ENCODE data around the gene ARL13B. TPM values are rescaled to one million over a fixed set of nuclear protein-coding genes. Genes with fewer than 3 reads are reported as not detected.

The ARL13B gene
- total and polyA plus RNA-seq, 10 of the 15 experiments (the other 5 are each of a cell fraction or from before 2014, with no cell fraction given): 3.0 to 10.4 (median 7.9) TPM

- no peak overlapping the region for H3K27ac ChIP-seq (ENCODE audit: control insufficient read depth, insufficient read depth)
- H3K27me3 ChIP-seq (replicated peaks in 1 of 2; ENCODE audit: control insufficient read depth in 2 of 2, insufficient read depth in 2 of 2, low read length in 1 of 2): no peaks in the 10 kb centered on the region
- H3K9ac ChIP-seq (ENCODE audit: control insufficient read depth, insufficient read depth, low read length): no peak overlapping the region
- H3K4me2 ChIP-seq (ENCODE audit: control insufficient read depth, insufficient read depth): no peak overlapping the region
- CTCF ChIA-PET: interaction anchor here (1.1 to 2.0 kb wide), 2 partner anchors 10 to 11 kb away, joined by 3 to 9 read pairs; no protein-coding TSS in a partner anchor
- H3K36me3 ChIP-seq (ENCODE audit: control insufficient read depth in 2 of 2, insufficient read depth in 2 of 2, low read length in 1 of 2): no peaks in the 10 kb centered on the region
- POLR2A ChIA-PET: no interaction called here
- H3K4me1 ChIP-seq (ENCODE audit: control insufficient read depth, insufficient read depth, low read length): no peaks in the 10 kb centered on the region
- FAIRE-seq (no peak), DNase-seq (ENCODE audit: low read depth, low spot score) (no peak), ATAC-seq (no peak)
- H3K9me3 ChIP-seq (replicated peaks; ENCODE audit: control insufficient read depth, insufficient read depth, low read length): no peaks in the 10 kb centered on the region
- intact Hi-C loops (cut with micrococcal nuclease; ENCODE audit: unreplicated experiment): no loop called here
- RAD21 ChIA-PET (ENCODE audit: unreplicated experiment): no interaction called here
- H3K79me2 ChIP-seq (ENCODE audit: control insufficient read depth, insufficient read depth, low read length): no peaks in the 10 kb centered on the region
- TF ChIP-seq TARDBP (IDR thresholded peaks at IDR 0.05; ENCODE audit: borderline replicate concordance): no peak
- TF ChIP-seq REST (IDR thresholded peaks at IDR 0.05; ENCODE audit: low read depth, low read length): no peak
- TF ChIP-seq JUNB (IDR thresholded peaks at IDR 0.05): no peak
- no peak for TF ChIP-seq ATF3 (IDR thresholded peaks at IDR 0.05; ENCODE audit: borderline replicate concordance, extremely low read depth, low read depth, low read length)
- no peak for TF ChIP-seq ZZZ3 (IDR thresholded peaks at IDR 0.05; ENCODE audit: control insufficient read depth, insufficient read length, low read depth)
- TF ChIP-seq ATF2 (IDR thresholded peaks at IDR 0.05; ENCODE audit: low read length): no peak
- H3K4me3 ChIP-seq: no peak overlapping the region
- SMC1A ChIA-PET (ENCODE audit: uncharacterized antibody, unreplicated experiment): interaction anchor here (0.9 to 1.0 kb wide), 2 partner anchors 8 to 15 kb away, joined by 3 read pairs; no protein-coding TSS in a partner anchor
- no TSS peak for BruUV-seq (replicated peaks)
- in situ Hi-C loops (cut with MboI): no loop called here
- H2AFZ ChIP-seq (ENCODE audit: control insufficient read depth, low read depth, low read length): no peak overlapping the region
- no peaks in the 10 kb centered on the region for H4K20me1 ChIP-seq (ENCODE audit: control insufficient read depth, insufficient read depth)
- 93% methylated on average over 2 of the region's 2 CpGs for WGBS (ENCODE audit: insufficient coverage, insufficient replicate concordance, low lambda C conversion rate, missing lambda C conversion rate)
These were observed 46.7 kb downstream of the ARL13B start for GRCh38 chr3:94026623-94027022.
